HepG2 (cell line): Measurements from ENCODE around the gene PCBD2. TPM values are rescaled to one million over a fixed set of nuclear protein-coding genes. Genes with fewer than 3 reads are reported as not detected.

Experiments used
- ATAC-seq: fragments of 200-7000 bp; cut with Tn5 transposase; 3 replicates; pipeline ENCODE4 v1.9.1; 2020; ENCODE audit warnings: mild to moderate bottlenecking, moderate library complexity
- BruUV-seq: library from RNA; stranded (reverse); fragments of 400-500 nt; replicated peaks from 2 replicates; lab custom pipeline; 2021; lab: Mats Ljungman, UMichigan
- CTCF ChIA-PET: fragments of 300-600 bp; formaldehyde crosslinking; extraction: SDS; loops from one replicate; lab custom pipeline; 2021; ENCODE audit warnings: low total read pairs, inconsistent platforms, low intra/inter-chr PET ratio; lab: Yijun Ruan, JAX
- POLR2A ChIA-PET: fragments of 350-600 bp; sonication (Branson Sonifier 250); formaldehyde crosslinking; loops from one replicate; lab custom pipeline; 2020; ENCODE audit warnings: antibody characterized with exemption, inconsistent platforms; lab: Yijun Ruan, JAX
- DNase-seq: peaks from one replicate; pipeline ENCODE4 v3.0.0-alpha.2; 2015; ENCODE audit warnings: low spot score
- FAIRE-seq: peaks from 3 replicates; lab custom pipeline; 2011; peaks lifted over from hg19 to GRCh38; lab: Jason Lieb, UNC
- H2AFZ ChIP-seq: one replicate; pipeline ENCODE4 v1.6.1; 2011; ENCODE audit warnings: low read length, inconsistent platforms
- H3K27ac ChIP-seq: fragments of 300-600 bp; 3 replicates; pipeline ENCODE4 v1.8.0; 2011; ENCODE audit warnings: mixed run types, mild to moderate bottlenecking, mixed read lengths, low read length, inconsistent platforms; ENCODE audit not compliant: insufficient read depth; ENCODE audit errors: extremely low read length
- H3K27me3 ChIP-seq, 2 experiments: fragments of 200-600 bp in 1 of 2; 2 replicates in 1 of 2; 3 replicates in 1 of 2; pipeline versions ENCODE4 v1.6.0 to v1.8.0; 2011; ENCODE audit warnings: low read length in 2 of 2, mild to moderate bottlenecking in 2 of 2, moderate library complexity in 2 of 2, inconsistent platforms in 1 of 2; ENCODE audit not compliant: insufficient read depth in 2 of 2, control insufficient read depth in 1 of 2
- H3K36me3 ChIP-seq, 2 experiments: fragments of 200-600 bp in 1 of 2; replicated peaks in 1 of 2; 2 replicates in 1 of 2; 3 replicates in 1 of 2; pipeline versions ENCODE4 v1.5.1 to v1.8.0; 2011; ENCODE audit warnings: low read length in 2 of 2, inconsistent platforms in 1 of 2; ENCODE audit not compliant: insufficient read depth in 2 of 2, control insufficient read depth in 1 of 2
- H3K4me1 ChIP-seq: 2 replicates; pipeline ENCODE4 v1.5.1; 2012; ENCODE audit warnings: low read length, inconsistent platforms; ENCODE audit not compliant: insufficient read depth
- H3K4me2 ChIP-seq: 2 replicates; pipeline ENCODE4 v1.6.0; 2011; ENCODE audit warnings: low read depth, low read length, inconsistent platforms
- H3K4me3 ChIP-seq, 3 experiments: fragments of 200-600 bp in 1 of 3; sonication (generic), shearing (Covaris generic) in 1 of 3; replicated peaks in 1 of 3; 2 replicates each; pipeline ENCODE4 v1.5.1; 2011 to 2016; ENCODE audit warnings: low read length in 3 of 3, inconsistent platforms in 2 of 3, low read depth in 2 of 3, mild to moderate bottlenecking in 2 of 3, control low read depth in 1 of 3, mixed read lengths in 1 of 3; ENCODE audit not compliant: insufficient read depth in 1 of 3
- H3K79me2 ChIP-seq: one replicate; pipeline ENCODE4 v1.6.1; 2011; ENCODE audit warnings: low read length, inconsistent platforms; ENCODE audit not compliant: insufficient read depth
- H3K9ac ChIP-seq: 2 replicates; pipeline ENCODE4 v1.6.0; 2011; ENCODE audit warnings: mild to moderate bottlenecking, low read depth, low read length, inconsistent platforms; ENCODE audit not compliant: insufficient read depth
- H3K9me3 ChIP-seq: 2 replicates; pipeline ENCODE4 v1.5.1; 2012; ENCODE audit warnings: mild to moderate bottlenecking, low read length
- H4K20me1 ChIP-seq: 2 replicates; pipeline ENCODE4 v1.6.0; 2011; ENCODE audit warnings: inconsistent platforms, mild to moderate bottlenecking, low read length, moderate library complexity; ENCODE audit not compliant: insufficient read depth
- ATM ChIP-seq: fragments of 450-650 bp; IDR thresholded peaks from 2 replicates; pipeline ENCODE4 v1.7.1; 2017; ENCODE audit warnings: mild to moderate bottlenecking, borderline replicate concordance
- FOXA1 ChIP-seq, 2 experiments: fragments of 450-650 bp in 1 of 2; sonication (generic) in 1 of 2; formaldehyde crosslinking in 1 of 2; IDR thresholded peaks; 2 replicates each; pipeline versions ENCODE4 v1.4.0 to v1.6.1; 2016 to 2020; ENCODE audit warnings: missing genetic modification reagents in 1 of 2
- HMG20A ChIP-seq: IDR thresholded peaks from 2 replicates; pipeline ENCODE4 v1.6.1; 2016; ENCODE audit warnings: borderline replicate concordance
- KLF12 ChIP-seq: sonication (generic); formaldehyde crosslinking; IDR thresholded peaks from 2 replicates; pipeline ENCODE4 v1.4.0; 2020; ENCODE audit warnings: missing genetic modification reagents, borderline replicate concordance
- MBNL3 ChIP-seq: fragments of 250-450 bp; sonication (Bioruptor Pico); conservative IDR thresholded peaks from 2 replicates; pipeline ENCODE4 v1.8.0; 2022; ENCODE audit warnings: mild to moderate bottlenecking, inconsistent platforms
- PAX8 ChIP-seq: sonication (generic); formaldehyde crosslinking; IDR thresholded peaks from 2 replicates; pipeline ENCODE4 v1.8.0; 2022; ENCODE audit warnings: mild to moderate bottlenecking, missing genetic modification reagents, borderline replicate concordance
- RNF2 ChIP-seq: fragments of 450-650 bp; conservative IDR thresholded peaks from 2 replicates; pipeline ENCODE4 v1.6.1; 2016; ENCODE audit warnings: low read depth
- SMAD3 ChIP-seq: sonication (generic); formaldehyde crosslinking; IDR thresholded peaks from 2 replicates; pipeline ENCODE4 v1.4.0; 2020; ENCODE audit warnings: missing genetic modification reagents
- TRIM24 ChIP-seq: sonication (generic); formaldehyde crosslinking; IDR thresholded peaks from 2 replicates; pipeline ENCODE4 v1.8.0; 2022; ENCODE audit warnings: mild to moderate bottlenecking, missing genetic modification reagents
- ZNF33A ChIP-seq: sonication (generic); formaldehyde crosslinking; IDR thresholded peaks from 2 replicates; pipeline ENCODE4 v1.5.1; 2020; ENCODE audit warnings: missing genetic modification reagents, mild to moderate bottlenecking, moderate library complexity, borderline replicate concordance
- ZNF766 ChIP-seq: sonication (generic); formaldehyde crosslinking; IDR thresholded peaks from 2 replicates; pipeline ENCODE4 v1.5.0; 2020; ENCODE audit warnings: missing genetic modification reagents, borderline replicate concordance
- WGBS: methylation state at CpG from one replicate; pipeline ENCODE4 v1.1.6; 2017; ENCODE audit warnings: low lambda C conversion rate; 5-methylcytosine and 5-hydroxymethylcytosine counted together
- in situ Hi-C: cut with HindIII; loops from 2 replicates; pipeline ENCODE4 v1.10.0; 2017; ENCODE audit warnings: low pct_unique_long_range_greater_than_20kb; ENCODE audit not compliant: extremely low pct_ligation_motif_present
- intact Hi-C: fragments of 100-400 bp; cut with micrococcal nuclease; formaldehyde crosslinking; loops from one replicate; pipeline ENCODE4 v1.10.0; 2022; ENCODE audit not compliant: unreplicated experiment
- polyA plus RNA-seq, 8 experiments: library from polyadenylated mRNA; depleted of rRNA in 3 of 8; stranded (reverse) in 7 of 8; unstranded in 1 of 8; fragments of >200 nt; fragmentation: Illumina TruSeq in 4 of 8; extraction: Trizol in 4 of 8; gene quantifications; 2 replicates each; pipeline versions ENCODE4 v1.2.1 to v1.2.3, GENCODE V29; 2011 to 2016; ENCODE audit warnings: low read depth in 4 of 8, missing spikeins in 1 of 8, mixed read lengths in 1 of 8; ENCODE audit not compliant: insufficient read depth in 1 of 8
- total RNA-seq, 5 experiments: library from RNA; depleted of rRNA; stranded (reverse); fragments of >200 nt; fragmentation: Illumina TruSeq; extraction: Trizol; gene quantifications; 2 replicates each; pipeline ENCODE4 v1.2.3, GENCODE V29; 2016; ENCODE audit warnings: low read depth in 1 of 5
- TF ChIP-seq, protein P1 (sequence below): sonication (generic); formaldehyde crosslinking; IDR thresholded peaks from 2 replicates; pipeline ENCODE4 v1.4.0; 2020; ENCODE audit warnings: low read depth, missing genetic modification reagents
- TF ChIP-seq, protein P2 (sequence below): sonication (generic); formaldehyde crosslinking; IDR thresholded peaks from 2 replicates; pipeline ENCODE4 v1.8.1; 2022; ENCODE audit warnings: mild to moderate bottlenecking, missing genetic modification reagents
- TF ChIP-seq, protein P3 (sequence below): sonication (generic); formaldehyde crosslinking; IDR thresholded peaks from 2 replicates; pipeline ENCODE4 v1.5.1; 2020; ENCODE audit warnings: mild to moderate bottlenecking, missing genetic modification reagents, borderline replicate concordance

The PCBD2 gene
- total and polyA plus RNA-seq, 2 of the 13 experiments (the other 11 are each of a cell fraction or from before 2014, with no cell fraction given): 5.5 to 12.0 TPM

DNA sequence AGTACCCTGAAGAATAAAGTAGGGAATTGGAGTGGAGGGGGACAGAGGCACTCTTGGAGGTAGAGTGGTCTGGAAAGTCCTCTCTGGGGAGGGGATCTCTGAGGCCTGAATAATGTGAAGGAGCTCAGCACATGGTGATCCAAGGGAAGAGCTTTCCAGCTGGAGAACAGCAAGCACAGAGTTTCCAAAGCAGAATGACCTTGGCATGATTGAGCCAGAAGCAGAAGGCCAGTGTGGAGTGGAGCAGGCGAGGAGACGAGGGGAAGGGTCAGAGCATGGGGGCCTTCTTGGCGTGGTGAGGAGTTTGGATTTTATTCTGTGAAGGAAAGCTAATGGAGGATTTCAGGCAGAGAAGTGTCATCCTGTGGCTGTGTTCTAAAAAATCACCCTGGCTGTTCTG lies 8.3 kb downstream of the PCBD2 start:
- no peak for FAIRE-seq
- H3K27ac ChIP-seq: no peak overlapping the region
- no peak overlapping the region for H3K9ac ChIP-seq
- H3K9me3 ChIP-seq: no peaks in the 10 kb centered on the region
- in situ Hi-C loops: no loop called here
- no peak overlapping the region for H3K4me2 ChIP-seq
- intact Hi-C loops: no loop called here
- BruUV-seq: no TSS peak
- no peak overlapping the region for H3K4me3 ChIP-seq
- ATAC-seq: no peak
- H3K36me3 ChIP-seq: peaks cover 4 to 40% of the 10 kb centered on the region in 2 experiments; a peak in 4 of 5 replicates
- TF ChIP-seq ZNF766 (CRISPR knock-in tag) (no peak), TRIM24 (CRISPR knock-in tag) (no peak), ZNF33A (CRISPR knock-in tag) (no peak), ATM (no peak), PAX8 (no peak), HMG20A (CRISPR knock-in tag) (no peak), SMAD3 (CRISPR knock-in tag) (no peak), FOXA1 (IDR thresholded peaks at IDR 0.05) (no peak), FOXA1 (CRISPR knock-in tag; IDR thresholded peaks at IDR 0.05) (no peak), RNF2 (no peak), MBNL3 (CRISPR knock-in tag) (no peak), KLF12 (CRISPR knock-in tag) (no peak)
- TF ChIP-seq, protein P1, sequence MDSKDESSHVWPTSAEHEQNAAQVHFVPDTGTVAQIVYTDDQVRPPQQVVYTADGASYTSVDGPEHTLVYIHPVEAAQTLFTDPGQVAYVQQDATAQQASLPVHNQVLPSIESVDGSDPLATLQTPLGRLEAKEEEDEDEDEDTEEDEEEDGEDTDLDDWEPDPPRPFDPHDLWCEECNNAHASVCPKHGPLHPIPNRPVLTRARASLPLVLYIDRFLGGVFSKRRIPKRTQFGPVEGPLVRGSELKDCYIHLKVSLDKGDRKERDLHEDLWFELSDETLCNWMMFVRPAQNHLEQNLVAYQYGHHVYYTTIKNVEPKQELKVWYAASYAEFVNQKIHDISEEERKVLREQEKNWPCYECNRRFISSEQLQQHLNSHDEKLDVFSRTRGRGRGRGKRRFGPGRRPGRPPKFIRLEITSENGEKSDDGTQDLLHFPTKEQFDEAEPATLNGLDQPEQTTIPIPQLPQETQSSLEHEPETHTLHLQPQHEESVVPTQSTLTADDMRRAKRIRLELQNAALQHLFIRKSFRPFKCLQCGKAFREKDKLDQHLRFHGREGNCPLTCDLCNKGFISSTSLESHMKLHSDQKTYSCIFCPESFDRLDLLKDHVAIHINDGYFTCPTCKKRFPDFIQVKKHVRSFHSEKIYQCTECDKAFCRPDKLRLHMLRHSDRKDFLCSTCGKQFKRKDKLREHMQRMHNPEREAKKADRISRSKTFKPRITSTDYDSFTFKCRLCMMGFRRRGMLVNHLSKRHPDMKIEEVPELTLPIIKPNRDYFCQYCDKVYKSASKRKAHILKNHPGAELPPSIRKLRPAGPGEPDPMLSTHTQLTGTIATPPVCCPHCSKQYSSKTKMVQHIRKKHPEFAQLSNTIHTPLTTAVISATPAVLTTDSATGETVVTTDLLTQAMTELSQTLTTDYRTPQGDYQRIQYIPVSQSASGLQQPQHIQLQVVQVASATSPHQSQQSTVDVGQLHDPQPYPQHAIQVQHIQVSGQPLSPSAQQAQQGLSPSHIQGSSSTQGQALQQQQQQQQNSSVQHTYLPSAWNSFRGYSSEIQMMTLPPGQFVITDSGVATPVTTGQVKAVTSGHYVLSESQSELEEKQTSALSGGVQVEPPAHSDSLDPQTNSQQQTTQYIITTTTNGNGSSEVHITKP (CRISPR knock-in tag): no peak
- TF ChIP-seq, protein P2, sequence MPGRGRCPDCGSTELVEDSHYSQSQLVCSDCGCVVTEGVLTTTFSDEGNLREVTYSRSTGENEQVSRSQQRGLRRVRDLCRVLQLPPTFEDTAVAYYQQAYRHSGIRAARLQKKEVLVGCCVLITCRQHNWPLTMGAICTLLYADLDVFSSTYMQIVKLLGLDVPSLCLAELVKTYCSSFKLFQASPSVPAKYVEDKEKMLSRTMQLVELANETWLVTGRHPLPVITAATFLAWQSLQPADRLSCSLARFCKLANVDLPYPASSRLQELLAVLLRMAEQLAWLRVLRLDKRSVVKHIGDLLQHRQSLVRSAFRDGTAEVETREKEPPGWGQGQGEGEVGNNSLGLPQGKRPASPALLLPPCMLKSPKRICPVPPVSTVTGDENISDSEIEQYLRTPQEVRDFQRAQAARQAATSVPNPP (CRISPR knock-in tag): no peak
- TF ChIP-seq, protein P3, sequence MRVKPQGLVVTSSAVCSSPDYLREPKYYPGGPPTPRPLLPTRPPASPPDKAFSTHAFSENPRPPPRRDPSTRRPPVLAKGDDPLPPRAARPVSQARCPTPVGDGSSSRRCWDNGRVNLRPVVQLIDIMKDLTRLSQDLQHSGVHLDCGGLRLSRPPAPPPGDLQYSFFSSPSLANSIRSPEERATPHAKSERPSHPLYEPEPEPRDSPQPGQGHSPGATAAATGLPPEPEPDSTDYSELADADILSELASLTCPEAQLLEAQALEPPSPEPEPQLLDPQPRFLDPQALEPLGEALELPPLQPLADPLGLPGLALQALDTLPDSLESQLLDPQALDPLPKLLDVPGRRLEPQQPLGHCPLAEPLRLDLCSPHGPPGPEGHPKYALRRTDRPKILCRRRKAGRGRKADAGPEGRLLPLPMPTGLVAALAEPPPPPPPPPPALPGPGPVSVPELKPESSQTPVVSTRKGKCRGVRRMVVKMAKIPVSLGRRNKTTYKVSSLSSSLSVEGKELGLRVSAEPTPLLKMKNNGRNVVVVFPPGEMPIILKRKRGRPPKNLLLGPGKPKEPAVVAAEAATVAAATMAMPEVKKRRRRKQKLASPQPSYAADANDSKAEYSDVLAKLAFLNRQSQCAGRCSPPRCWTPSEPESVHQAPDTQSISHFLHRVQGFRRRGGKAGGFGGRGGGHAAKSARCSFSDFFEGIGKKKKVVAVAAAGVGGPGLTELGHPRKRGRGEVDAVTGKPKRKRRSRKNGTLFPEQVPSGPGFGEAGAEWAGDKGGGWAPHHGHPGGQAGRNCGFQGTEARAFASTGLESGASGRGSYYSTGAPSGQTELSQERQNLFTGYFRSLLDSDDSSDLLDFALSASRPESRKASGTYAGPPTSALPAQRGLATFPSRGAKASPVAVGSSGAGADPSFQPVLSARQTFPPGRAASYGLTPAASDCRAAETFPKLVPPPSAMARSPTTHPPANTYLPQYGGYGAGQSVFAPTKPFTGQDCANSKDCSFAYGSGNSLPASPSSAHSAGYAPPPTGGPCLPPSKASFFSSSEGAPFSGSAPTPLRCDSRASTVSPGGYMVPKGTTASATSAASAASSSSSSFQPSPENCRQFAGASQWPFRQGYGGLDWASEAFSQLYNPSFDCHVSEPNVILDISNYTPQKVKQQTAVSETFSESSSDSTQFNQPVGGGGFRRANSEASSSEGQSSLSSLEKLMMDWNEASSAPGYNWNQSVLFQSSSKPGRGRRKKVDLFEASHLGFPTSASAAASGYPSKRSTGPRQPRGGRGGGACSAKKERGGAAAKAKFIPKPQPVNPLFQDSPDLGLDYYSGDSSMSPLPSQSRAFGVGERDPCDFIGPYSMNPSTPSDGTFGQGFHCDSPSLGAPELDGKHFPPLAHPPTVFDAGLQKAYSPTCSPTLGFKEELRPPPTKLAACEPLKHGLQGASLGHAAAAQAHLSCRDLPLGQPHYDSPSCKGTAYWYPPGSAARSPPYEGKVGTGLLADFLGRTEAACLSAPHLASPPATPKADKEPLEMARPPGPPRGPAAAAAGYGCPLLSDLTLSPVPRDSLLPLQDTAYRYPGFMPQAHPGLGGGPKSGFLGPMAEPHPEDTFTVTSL (CRISPR knock-in tag): no peak
- ChIA-PET CTCF (no interaction called here), POLR2A (interaction anchor here (1.2 kb wide), 1 partner anchor 9 kb away, joined by 4 read pairs; the partner anchor contains the start of gene PCBD2)
- peaks cover 14% of the 10 kb centered on the region for H3K4me1 ChIP-seq
- WGBS: 94% methylated on average over 3 of the region's 3 CpGs
- no peak for DNase-seq
- no peaks in the 10 kb centered on the region for H3K79me2 ChIP-seq
- no peak overlapping the region for H2AFZ ChIP-seq
- no peaks in the 10 kb centered on the region for H4K20me1 ChIP-seq
- no peaks in the 10 kb centered on the region for H3K27me3 ChIP-seq
